Neural cell (in vitro differentiated cells): Measurements from ENCODE around the gene IL10RB.
"Not testable (repeated sequence)": the region's sequence is repeated elsewhere in the genome, so short reads cannot be mapped to it uniquely, and the experiment has no call there.

Experiments used
- CTCF ChIP-seq: fragments of 450-650 bp; IDR thresholded peaks from 2 replicates; pipeline ENCODE4 v1.5.1; 2014; ENCODE audit warnings: antibody characterized with exemption, mild to moderate bottlenecking, moderate library complexity; ENCODE audit not compliant: poor library complexity, severe bottlenecking
- EP300 ChIP-seq: fragments of 450-650 bp; conservative IDR thresholded peaks from 2 replicates; pipeline ENCODE4 v1.6.1; 2014; ENCODE audit warnings: antibody characterized with exemption, mild to moderate bottlenecking, moderate library complexity; ENCODE audit not compliant: poor library complexity, severe bottlenecking
- EZH2 ChIP-seq: fragments of 200-600, 300-800 bp; shearing (Covaris generic), sonication (generic); IDR thresholded peaks from 2 replicates; pipeline ENCODE4 v1.6.1; 2014; ENCODE audit warnings: antibody characterized with exemption, low read length, borderline replicate concordance, mild to moderate bottlenecking; ENCODE audit not compliant: insufficient read depth, poor library complexity, severe bottlenecking
- MXI1 ChIP-seq: fragments of 450-650 bp; conservative IDR thresholded peaks from 2 replicates; pipeline ENCODE4 v1.6.1; 2014; ENCODE audit warnings: antibody characterized with exemption, mild to moderate bottlenecking; ENCODE audit not compliant: poor library complexity, severe bottlenecking
- POLR2AphosphoS5 ChIP-seq: IDR thresholded peaks from 2 replicates; pipeline ENCODE4 v1.6.1; 2012
- RAD21 ChIP-seq: fragments of 450-650 bp; conservative IDR thresholded peaks from 2 replicates; pipeline ENCODE4 v1.6.1; 2014; ENCODE audit warnings: antibody characterized with exemption, mild to moderate bottlenecking, moderate library complexity
- REST ChIP-seq: IDR thresholded peaks from 2 replicates; pipeline ENCODE4 v1.6.1; 2012; ENCODE audit warnings: borderline replicate concordance
- TAF1 ChIP-seq: IDR thresholded peaks from 2 replicates; pipeline ENCODE4 v1.6.1; 2012; ENCODE audit warnings: low read depth

GRCh38 chr21:33242846-33243245 is 23.3 kb upstream of the IL10RB start:
- TF ChIP-seq EZH2, EP300, CTCF, POLR2AphosphoS5, RAD21, TAF1, REST, MXI1: not testable (repeated sequence)
